Globus pallidus (tissue), 1 donor: ENCODE results near the gene TIPARP.

ENCODE experiments used
- DNase-seq: peaks from one replicate; pipeline ENCODE4 v3.0.0-alpha.2; 2015; ENCODE audit warnings: low spot score

Gene TIPARP

DNA sequence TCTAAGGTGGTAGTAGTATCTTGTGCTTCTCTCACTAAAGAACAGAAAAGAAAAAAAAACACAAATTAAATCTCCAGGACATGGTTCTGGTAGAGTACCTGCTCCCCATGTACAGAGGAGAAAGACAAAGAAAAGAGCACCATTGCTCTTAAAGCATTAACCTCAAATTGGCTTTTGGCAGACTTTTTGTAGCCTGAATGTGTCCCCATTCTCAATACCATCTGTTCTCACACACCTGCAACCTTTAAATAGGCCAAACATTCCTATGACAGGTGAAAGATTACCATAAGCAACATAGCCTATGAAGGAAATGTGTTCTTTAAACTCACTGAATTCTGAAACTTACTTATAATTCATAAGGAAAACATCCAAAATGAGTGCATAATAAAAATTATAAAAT is 68.0 kb downstream of the TIPARP start:
- no peak for DNase-seq

DNA sequence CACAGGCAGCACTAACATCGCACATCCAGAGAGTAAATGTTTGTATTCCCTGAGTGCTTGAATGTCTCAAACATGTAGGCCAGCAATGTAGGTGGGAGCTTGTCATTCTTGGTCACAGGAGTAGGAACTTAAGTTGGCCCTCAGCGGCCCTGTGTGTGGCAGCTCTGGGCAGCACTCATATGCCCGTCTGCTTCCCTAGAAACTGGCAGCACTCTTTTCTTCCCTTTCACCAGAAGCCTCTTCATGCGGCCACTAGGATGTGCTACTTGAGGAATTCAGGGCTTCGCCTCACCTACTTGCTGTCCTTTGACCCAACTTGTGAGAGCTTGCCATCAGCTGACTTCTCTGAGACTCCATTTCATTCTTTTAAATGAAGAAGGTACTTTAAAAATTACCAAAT is 69.5 kb downstream of the TIPARP start:
- DNase-seq: no peak

DNA sequence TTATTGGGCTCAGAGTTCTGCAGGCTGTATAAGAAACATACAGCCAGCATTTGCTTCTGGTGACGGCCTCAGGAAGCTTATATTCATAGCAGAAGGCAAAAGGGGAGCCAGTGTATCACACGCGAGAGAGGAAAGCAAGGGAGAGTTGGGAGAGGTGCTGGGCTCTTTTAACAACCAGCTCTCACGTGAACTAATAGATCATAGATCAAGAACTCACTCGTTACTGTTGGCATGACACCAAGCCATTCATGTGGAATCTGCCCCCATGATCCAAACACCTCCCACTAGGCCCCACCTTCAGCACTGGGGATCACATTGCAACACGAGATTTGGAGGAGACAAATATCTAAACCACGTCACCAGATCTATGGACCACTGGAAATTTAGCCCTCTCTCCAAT is 70.2 kb downstream of the TIPARP start:
- no peak for DNase-seq

DNA sequence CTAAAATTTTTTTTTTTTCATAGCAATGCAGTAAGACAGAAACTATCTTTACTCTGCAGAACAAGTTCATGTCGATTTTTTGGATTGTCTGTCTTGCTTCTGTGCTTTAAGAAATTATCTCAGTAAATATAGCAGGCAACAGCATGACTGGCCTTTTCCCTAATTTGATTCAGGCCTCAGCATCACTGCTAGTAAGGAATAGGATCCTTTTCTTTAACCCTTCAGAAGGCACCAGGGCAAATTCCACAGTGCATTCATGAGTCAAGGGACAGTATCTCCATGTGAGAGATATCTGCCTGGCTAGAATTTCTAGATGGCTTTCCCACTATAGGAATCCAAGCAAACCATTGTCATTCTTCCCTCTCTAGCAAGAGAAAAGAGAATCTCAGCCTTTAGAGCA is 71.4 kb downstream of the TIPARP start:
- DNase-seq: no peak

DNA sequence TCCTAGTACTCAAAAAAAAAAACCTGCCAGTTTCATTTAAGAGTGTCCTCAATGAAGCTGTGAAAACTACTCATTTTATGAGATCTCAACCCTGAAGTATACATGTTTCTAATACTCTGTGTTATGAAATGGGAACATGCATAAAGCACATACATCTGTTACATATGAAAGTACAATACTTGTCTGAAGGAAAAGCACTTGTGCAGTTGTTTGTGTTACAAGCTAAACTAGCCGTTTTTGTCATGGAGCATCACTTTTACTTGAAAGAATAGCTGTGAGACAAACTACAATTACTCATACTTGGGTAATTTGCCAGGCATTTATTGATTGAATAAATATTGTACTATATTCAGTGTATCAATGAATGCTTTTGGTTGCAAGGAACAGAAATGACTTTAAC is 72.7 kb downstream of the TIPARP start:
- no peak for DNase-seq

DNA sequence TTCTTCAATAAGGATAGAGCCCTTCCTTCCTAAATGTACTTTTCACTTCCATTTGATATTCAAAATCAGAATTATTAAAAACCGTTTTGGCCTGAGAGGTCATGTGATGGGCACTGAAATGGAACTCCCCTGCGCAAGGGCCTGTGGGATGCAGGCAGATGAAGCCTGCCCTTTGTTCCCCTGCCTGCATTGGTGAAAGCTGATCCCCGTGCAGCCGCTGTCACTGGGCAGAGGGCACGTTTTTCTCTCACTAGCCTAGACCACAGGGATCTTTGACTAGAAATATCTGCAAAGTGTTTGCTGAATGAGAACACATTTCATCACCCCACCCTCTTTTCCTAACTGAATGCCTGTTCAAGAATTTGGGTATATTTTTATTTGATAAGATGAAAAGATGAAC is 74.9 kb downstream of the TIPARP start:
- no peak for DNase-seq

DNA sequence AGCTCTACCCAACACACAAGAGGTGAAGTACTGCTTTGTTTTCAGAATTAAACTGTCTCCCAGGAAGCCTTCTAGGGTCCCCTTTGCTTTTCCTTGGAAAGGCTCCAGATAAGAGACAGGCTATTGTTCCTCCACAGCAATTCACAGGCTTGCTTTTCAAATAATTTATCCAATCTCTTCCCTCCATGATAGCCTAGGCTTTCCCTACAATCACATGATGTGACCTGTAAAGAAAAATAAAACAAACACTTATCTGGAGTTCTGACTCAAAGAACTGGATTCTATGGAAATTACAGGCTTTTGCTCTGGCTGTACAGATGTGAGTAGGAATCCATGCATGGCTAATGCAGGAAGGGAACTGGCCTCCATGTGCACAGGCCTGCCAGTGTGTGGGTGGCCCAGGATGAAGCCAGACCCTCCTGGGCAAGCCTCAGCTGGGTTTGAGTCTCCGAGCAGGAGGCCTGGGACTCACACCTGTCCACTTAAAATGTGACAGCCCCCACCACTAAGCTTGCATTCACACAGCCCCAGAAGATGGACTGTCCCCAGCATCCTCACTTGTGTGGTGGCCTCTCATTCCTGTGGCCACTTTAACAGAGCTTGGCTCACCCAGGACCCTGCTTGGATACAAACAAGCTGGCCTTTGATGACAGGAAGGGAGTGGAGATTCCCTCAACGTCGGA is 75.9 kb downstream of the TIPARP start:
- no peak for DNase-seq

DNA sequence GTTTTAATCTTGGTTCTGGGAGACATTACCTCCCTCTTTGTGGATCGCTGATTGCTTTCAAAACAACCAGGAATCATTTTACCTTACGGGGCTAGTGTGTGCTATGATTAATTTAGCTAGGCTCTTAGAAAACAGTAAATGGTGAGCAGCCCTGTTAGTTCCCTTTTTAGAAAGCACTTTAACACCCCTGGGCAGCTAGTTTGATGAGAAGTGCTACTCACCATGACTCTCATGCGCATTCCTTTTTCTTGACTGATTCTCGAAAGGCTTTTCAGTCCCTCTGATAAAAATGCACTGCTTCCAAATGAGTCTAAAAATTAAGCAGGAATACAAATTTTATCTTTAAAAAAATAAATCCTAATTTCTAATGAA is 76.5 kb downstream of the TIPARP start:
- DNase-seq: no peak

DNA sequence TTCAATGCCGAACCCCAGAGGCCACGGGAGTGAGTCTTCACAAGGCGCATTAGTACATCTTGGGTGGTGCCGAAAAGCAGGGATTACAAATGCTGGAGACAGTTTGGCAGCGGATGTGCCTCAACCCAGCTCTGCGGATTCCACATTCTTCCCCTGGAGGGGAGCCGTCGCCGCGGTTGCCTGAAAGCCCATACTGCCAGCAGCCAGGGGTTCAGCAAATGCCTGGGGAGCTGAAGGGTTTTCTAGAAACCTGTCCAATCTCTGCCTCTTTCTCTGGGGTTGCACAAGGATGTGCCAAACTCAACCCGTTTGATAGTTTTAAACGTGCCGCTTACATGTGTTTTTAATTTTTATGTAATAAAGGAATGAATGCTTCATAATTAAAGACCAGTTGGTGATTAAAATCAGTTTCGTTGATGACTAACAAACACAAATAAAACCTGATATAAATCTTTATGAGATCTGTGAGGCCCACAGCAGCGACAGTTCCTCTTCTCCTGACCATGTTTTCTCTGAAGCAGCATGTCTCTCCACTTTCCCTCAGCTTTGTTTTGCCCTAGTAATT is 77.2 kb downstream of the TIPARP start:
- no peak for DNase-seq
